Natural killer cell (primary cell): ENCODE measurements around the gene DMRTC1. TPM values are rescaled to one million over a fixed set of nuclear protein-coding genes. Genes with fewer than 3 reads are reported as not detected.
"Not testable (repeated sequence)": the region's sequence is repeated elsewhere in the genome, so short reads cannot be mapped to it uniquely, and the experiment has no call there.

Experiments used
- ATAC-seq, 3 donors: fragments of 150-1000 bp in 2 of 3; fragments of 200-7000 bp in 1 of 3; cut with Tn5 transposase; 1 replicate in 1 of 3; 2 replicates in 2 of 3; pipeline ENCODE4 v1.10.0; 2021; ENCODE audit warnings: mild to moderate bottlenecking in 2 of 3, moderate library complexity in 2 of 3
- DNase-seq, 2 donors: peaks; one replicate each; pipeline versions ENCODE4 v3.0.0 to v3.0.0-alpha.2; 2013 to 2021; ENCODE audit warnings: mixed read lengths in 1 of 2
- H3K27ac ChIP-seq: one replicate; pipeline ENCODE4 v1.5.1; 2013; ENCODE audit warnings: mild to moderate bottlenecking, low read length
- H3K27me3 ChIP-seq: one replicate; pipeline ENCODE4 v1.6.1; 2013; ENCODE audit warnings: low read length; ENCODE audit not compliant: control insufficient read depth, insufficient read depth
- H3K36me3 ChIP-seq: one replicate; pipeline ENCODE4 v1.6.1; 2013; ENCODE audit warnings: low read length; ENCODE audit not compliant: control insufficient read depth, insufficient read depth
- H3K4me1 ChIP-seq: one replicate; pipeline ENCODE4 v1.6.1; 2013; ENCODE audit warnings: low read length; ENCODE audit not compliant: control insufficient read depth, insufficient read depth
- H3K4me3 ChIP-seq: one replicate; pipeline ENCODE4 v1.5.1; 2013; ENCODE audit warnings: low read length
- H3K9me3 ChIP-seq: one replicate; pipeline ENCODE4 v1.6.1; 2013; ENCODE audit warnings: low read length; ENCODE audit not compliant: control insufficient read depth, insufficient read depth
- H3K27ac Mint-ChIP-seq, 2 donors: one replicate each; pipeline ENCODE4 v1.8.0; 2022; ENCODE audit warnings: mild to moderate bottlenecking in 2 of 2, mixed read lengths in 2 of 2, moderate library complexity in 1 of 2
- H3K27me3 Mint-ChIP-seq, 2 donors: one replicate each; pipeline ENCODE4 v1.8.0; 2022; ENCODE audit warnings: low read depth in 2 of 2, mixed read lengths in 2 of 2
- H3K36me3 Mint-ChIP-seq: one replicate; pipeline ENCODE4 v1.8.0; 2022; ENCODE audit warnings: mixed read lengths
- H3K4me1 Mint-ChIP-seq, 2 donors: one replicate each; pipeline ENCODE4 v1.8.0; 2022; ENCODE audit warnings: mixed read lengths in 2 of 2
- H3K4me3 Mint-ChIP-seq: one replicate; pipeline ENCODE4 v1.8.0; 2022; ENCODE audit warnings: mild to moderate bottlenecking, moderate library complexity, mixed read lengths
- H3K9me3 Mint-ChIP-seq, 2 donors: one replicate each; pipeline ENCODE4 v1.8.0; 2022; ENCODE audit warnings: mixed read lengths in 2 of 2
- WGBS: methylation state at CpG from one replicate; pipeline ENCODE4 v1.1.7; 2013; ENCODE audit warnings: missing lambda C conversion rate; ENCODE audit not compliant: insufficient coverage; 5-methylcytosine and 5-hydroxymethylcytosine counted together
- intact Hi-C: fragments of 100-400 bp; cut with micrococcal nuclease; formaldehyde crosslinking; loops from one replicate; pipeline ENCODE4 v1.14.2; 2022
- total RNA-seq, 4 donors: library from RNA; stranded (reverse); fragments of 120-200 nt in 1 of 4; gene quantifications; one replicate each; pipeline versions ENCODE4 v1.2.3 to v1.2.4, GENCODE V29; 2013 to 2022

The DMRTC1 gene, protein sequence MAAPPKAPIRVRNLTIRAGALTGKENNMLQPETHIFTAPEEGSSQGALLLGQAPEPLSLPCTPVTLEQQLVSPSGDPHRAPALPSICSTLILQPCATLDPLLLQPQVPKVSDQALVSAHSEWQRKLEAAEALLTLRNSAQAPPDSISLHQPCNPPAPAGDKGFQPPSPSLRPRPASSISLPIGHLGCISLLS
- not detected for total RNA-seq
- not detected for total RNA-seq (2013)

DNA sequence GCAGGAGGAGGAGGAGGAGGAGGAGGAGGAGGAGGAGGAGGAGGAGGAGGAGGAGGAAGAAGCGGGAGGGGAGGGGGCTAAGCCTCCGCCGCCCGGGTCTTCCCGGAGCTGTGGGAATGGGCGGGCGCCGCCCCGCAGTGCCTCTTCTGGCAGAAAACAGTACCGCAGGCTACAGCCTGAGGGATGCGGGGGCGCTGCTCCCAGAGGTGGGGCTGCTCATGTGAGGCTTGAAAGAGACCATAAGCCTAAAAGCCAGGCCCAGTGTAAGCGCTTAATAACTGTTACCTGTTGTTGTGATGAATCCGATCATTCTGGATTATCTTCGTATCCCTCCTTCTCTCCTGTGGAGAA lies at the start of gene DMRTC1:
Gene DMRTC1 (minus strand): TSS at position 19 of the 351 bp plus-strand sequence. CDS start 68,143 bp downstream, outside the sequence.
- H3K4me1 Mint-ChIP-seq, DNase-seq, H3K27ac Mint-ChIP-seq, H3K27me3 ChIP-seq, H3K27me3 Mint-ChIP-seq, intact Hi-C loops, H3K36me3 Mint-ChIP-seq, H3K4me1 ChIP-seq, H3K9me3 Mint-ChIP-seq, H3K27ac ChIP-seq, H3K4me3 Mint-ChIP-seq, H3K36me3 ChIP-seq, H3K9me3 ChIP-seq, H3K4me3 ChIP-seq: not testable (repeated sequence)
- WGBS = no CpG with 5 or more reads among the region's 15 CpGs
- ATAC-seq = peak; percentile 76 to 87 (median 83)

DNA sequence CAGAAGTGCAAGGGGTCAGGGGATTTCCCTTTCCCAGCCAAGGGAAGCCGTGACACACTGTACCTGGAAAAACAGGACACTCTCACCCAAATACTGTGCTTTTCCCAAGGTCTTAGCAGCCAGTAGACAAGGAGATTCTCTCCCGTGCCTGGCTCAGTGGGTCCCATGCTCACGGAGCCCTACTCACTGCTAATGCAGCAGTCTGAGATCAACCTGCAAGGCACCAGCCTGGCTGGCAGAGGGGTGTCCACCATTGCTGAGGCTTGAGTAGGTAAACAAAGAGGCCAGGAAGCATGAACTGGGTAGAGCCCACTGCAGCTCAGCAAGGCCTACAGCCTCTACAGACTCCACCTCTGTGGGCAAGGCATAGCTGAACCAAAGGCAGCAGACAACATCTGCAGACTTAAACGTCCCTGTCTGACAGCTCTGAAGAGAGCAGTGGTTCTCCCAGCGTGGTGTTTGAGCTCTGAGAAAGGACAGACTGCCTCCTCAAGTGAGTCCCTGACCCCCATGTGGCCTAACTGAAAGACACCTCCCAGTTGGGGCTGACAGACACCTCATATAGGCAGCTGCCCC lies 37.3 kb upstream of the DMRTC1 start:
- H3K4me3 Mint-ChIP-seq, H3K4me1 ChIP-seq, DNase-seq, H3K36me3 Mint-ChIP-seq, H3K36me3 ChIP-seq, H3K27ac ChIP-seq, H3K9me3 ChIP-seq, H3K27ac Mint-ChIP-seq, H3K27me3 ChIP-seq, H3K9me3 Mint-ChIP-seq, intact Hi-C loops, ATAC-seq, H3K4me1 Mint-ChIP-seq, H3K4me3 ChIP-seq: not testable (repeated sequence)
- H3K27me3 Mint-ChIP-seq = peaks cover 0 to 13% of the 10 kb centered on the region in 2 donors
- WGBS = 80% methylated on average over 5 of the region's 5 CpGs

DNA sequence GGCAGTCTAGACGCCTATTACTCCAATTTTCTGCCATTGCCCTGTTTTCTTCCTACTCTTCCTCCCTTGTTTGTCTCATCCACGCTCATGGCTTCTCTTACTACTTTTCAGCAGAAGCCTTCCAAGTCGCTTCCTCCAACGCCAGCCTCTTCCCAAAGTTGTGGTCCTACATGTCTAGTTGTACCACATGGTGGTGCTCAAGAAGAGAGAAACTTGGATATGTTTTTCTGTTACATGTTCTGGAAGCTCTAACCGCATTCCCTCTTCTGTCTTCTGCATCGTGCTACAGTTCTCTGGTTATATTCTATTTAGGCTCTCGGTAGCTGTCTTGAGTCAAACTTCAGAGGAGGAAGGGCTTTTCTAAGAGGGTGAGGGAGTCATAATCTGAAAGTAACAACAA lies 31.2 kb upstream of the DMRTC1 start:
- H3K4me3 ChIP-seq, intact Hi-C loops, H3K4me1 ChIP-seq, ATAC-seq, H3K36me3 ChIP-seq, H3K9me3 Mint-ChIP-seq, DNase-seq, H3K27ac Mint-ChIP-seq, H3K36me3 Mint-ChIP-seq, H3K9me3 ChIP-seq, H3K27ac ChIP-seq, H3K4me1 Mint-ChIP-seq, H3K4me3 Mint-ChIP-seq, H3K27me3 Mint-ChIP-seq, H3K27me3 ChIP-seq: not testable (repeated sequence)
- no CpG with 5 or more reads among the region's 7 CpGs for WGBS

DNA sequence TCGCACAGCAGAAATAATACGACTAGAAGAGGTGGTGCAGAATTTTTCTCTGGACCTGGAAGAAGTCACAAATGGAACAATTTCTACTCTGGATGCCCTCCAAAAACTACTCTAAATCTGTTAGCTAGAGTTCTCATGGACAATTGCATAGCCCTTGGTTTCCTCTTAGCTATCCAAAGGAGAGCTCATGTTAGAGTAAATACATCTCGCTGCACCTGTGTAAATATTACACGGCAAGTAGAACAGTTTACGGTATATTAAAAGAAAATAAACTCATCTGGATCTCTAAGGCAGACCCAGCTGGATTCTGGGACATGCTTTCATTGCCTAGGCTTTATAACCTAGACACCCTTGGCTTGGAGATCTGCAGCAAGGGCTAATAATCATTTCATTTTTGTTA lies 28.2 kb upstream of the DMRTC1 start:
- not testable (repeated sequence) for H3K27me3 Mint-ChIP-seq

DNA sequence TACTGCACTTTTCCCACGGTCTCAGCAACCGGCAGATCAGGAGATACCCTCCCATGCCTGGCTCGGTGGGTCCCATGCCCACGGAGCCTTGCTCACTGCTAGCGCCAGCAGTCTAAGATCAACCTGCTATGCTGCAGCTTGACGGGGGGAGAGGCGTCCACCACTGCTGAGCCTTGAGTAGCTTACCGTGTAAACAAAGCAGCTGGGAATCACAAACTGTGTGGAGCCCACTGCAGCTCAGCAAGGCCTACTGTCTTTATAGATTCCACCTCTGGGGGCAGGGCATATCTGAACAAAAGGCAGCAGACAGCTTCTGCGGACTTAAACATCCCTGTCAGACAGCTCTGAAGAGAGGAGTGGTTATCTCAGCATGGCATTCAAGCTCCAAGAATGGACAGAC lies 16.3 kb upstream of the DMRTC1 start:
- DNase-seq, H3K9me3 Mint-ChIP-seq, H3K36me3 ChIP-seq, H3K36me3 Mint-ChIP-seq, H3K27me3 Mint-ChIP-seq, intact Hi-C loops, H3K27ac ChIP-seq, H3K9me3 ChIP-seq, ATAC-seq, H3K4me3 Mint-ChIP-seq, H3K27ac Mint-ChIP-seq, H3K4me1 ChIP-seq, H3K4me1 Mint-ChIP-seq, H3K4me3 ChIP-seq, H3K27me3 ChIP-seq: not testable (repeated sequence)
- WGBS = no CpG with 5 or more reads among the region's 9 CpGs

More for the DNA sequence above, 28.2 kb upstream of the DMRTC1 start:
- intact Hi-C loops, H3K36me3 ChIP-seq, H3K27ac Mint-ChIP-seq, H3K4me3 Mint-ChIP-seq, H3K27me3 ChIP-seq, DNase-seq, H3K9me3 ChIP-seq, H3K4me1 ChIP-seq, H3K9me3 Mint-ChIP-seq, H3K4me3 ChIP-seq, H3K27ac ChIP-seq, H3K4me1 Mint-ChIP-seq, H3K36me3 Mint-ChIP-seq, ATAC-seq: not testable (repeated sequence)
- no CpG with 5 or more reads among the region's 5 CpGs for WGBS

DNA sequence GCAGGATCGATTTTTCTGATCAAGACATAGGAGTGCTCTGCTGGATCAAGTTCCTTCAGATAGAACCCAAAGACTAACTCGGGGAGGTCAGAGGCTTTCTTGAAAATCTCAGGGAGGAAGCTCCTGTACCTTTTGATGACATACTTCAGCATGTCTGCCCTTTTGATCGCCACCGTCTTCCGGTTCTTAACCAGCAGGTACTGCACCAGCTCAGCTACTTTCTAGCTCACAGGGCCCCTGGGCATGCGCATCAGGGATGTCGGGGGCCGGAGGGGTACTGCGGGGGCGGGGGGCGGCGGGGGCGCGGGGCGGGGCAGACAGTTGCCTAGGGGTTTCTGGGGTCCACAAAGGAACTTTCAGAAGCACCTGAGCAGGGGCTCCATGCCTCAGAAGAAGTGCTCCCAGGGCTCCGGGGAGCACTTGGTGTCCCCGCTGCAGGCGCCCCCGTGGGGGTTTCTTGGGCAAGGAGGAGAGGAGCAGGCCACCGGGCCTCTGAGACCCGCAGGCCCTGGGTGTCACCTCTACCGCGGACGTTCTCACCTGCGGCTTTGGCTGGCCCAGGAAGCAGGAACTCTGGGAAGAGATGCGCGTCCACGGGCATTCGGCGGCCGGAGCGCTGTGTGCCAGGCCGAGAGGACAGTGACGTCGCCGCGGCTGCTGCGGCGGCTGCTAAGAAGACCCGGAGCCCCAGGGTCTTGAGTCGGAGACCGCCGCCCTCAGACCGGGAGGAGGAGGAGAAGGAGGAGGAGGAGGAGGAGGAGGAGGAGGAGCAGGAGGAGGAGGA lies 410 bp downstream of the DMRTC1 start:
- H3K36me3 Mint-ChIP-seq, H3K9me3 ChIP-seq, H3K27me3 Mint-ChIP-seq, H3K9me3 Mint-ChIP-seq, H3K27ac ChIP-seq, DNase-seq, H3K27me3 ChIP-seq, H3K4me3 ChIP-seq, H3K27ac Mint-ChIP-seq, intact Hi-C loops, H3K4me1 Mint-ChIP-seq, H3K4me3 Mint-ChIP-seq, H3K36me3 ChIP-seq, H3K4me1 ChIP-seq: not testable (repeated sequence)
- peak; percentile 38 to 61 (median 59) for ATAC-seq
- WGBS = no CpG with 5 or more reads among the region's 44 CpGs

DNA sequence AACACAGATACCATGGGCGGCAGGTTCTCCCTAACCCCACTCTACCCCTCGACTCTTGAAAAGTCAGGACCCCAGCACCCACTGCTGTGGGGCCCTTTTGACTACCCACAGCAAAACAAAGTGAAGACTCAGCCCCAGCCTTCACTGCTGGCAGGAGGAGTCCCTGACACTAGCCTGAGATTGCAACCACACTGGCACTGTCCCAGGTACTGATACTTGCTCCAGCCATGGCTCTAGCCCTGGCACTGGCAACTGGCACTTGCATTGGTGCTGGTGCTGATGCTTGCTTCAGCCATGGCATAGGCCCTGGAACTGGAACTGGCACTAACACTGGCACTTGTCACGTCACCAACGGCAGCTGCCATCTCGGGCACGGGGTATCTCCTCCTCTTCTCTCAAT lies 1.4 kb downstream of the DMRTC1 start:
- H3K27ac Mint-ChIP-seq, H3K4me3 ChIP-seq, H3K36me3 ChIP-seq, H3K27me3 ChIP-seq, H3K36me3 Mint-ChIP-seq, H3K27ac ChIP-seq, H3K9me3 Mint-ChIP-seq, intact Hi-C loops, DNase-seq, H3K4me1 Mint-ChIP-seq, H3K4me1 ChIP-seq, H3K4me3 Mint-ChIP-seq, H3K9me3 ChIP-seq, H3K27me3 Mint-ChIP-seq: not testable (repeated sequence)
- peak in 1 of 3 donors; percentile 40 for ATAC-seq
- no CpG with 5 or more reads among the region's 6 CpGs for WGBS

DNA sequence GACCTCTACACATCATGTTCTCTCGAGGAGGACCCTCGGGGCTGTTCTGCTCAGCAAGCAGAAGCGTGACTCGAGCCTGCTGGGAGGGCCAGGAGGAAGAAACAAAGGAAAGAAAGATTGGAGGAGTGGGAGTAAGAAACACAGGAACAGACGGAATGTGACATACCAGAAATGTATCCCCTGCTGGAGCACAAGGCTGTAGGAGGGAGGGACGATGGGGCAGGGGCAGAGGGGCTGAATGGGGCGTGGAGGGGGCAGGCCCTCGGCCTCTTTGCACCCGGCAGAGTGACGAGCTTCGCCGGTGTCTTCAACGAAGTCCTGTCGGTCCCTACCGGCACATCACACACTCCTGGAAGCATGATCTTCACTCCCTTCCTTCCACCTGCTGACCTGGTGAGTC lies 5.7 kb downstream of the DMRTC1 start, which contains the start of gene FAM236A:
Gene FAM236A (plus strand): TSS at position 301 of the 400 bp plus-strand sequence. CDS start 57 bp downstream, at position 358.
- H3K27ac ChIP-seq, H3K4me3 Mint-ChIP-seq, intact Hi-C loops, H3K27me3 Mint-ChIP-seq, DNase-seq, H3K4me3 ChIP-seq, H3K27ac Mint-ChIP-seq, H3K4me1 Mint-ChIP-seq, H3K4me1 ChIP-seq, ATAC-seq, H3K9me3 Mint-ChIP-seq, H3K36me3 ChIP-seq, H3K9me3 ChIP-seq, H3K36me3 Mint-ChIP-seq, H3K27me3 ChIP-seq: not testable (repeated sequence)
- WGBS = no CpG with 5 or more reads among the region's 15 CpGs
